NCI-H1048 (cell line): ENCODE data around the gene NTM.
"Not testable (repeated sequence)": the region's sequence is repeated elsewhere in the genome, so short reads cannot be mapped to it uniquely, and the experiment has no call there.

Experiments used
- DNase-seq: peaks from one replicate; lab custom pipeline; 2025; lab: John Stamatoyannopoulos, UW

The NTM gene

DNA sequence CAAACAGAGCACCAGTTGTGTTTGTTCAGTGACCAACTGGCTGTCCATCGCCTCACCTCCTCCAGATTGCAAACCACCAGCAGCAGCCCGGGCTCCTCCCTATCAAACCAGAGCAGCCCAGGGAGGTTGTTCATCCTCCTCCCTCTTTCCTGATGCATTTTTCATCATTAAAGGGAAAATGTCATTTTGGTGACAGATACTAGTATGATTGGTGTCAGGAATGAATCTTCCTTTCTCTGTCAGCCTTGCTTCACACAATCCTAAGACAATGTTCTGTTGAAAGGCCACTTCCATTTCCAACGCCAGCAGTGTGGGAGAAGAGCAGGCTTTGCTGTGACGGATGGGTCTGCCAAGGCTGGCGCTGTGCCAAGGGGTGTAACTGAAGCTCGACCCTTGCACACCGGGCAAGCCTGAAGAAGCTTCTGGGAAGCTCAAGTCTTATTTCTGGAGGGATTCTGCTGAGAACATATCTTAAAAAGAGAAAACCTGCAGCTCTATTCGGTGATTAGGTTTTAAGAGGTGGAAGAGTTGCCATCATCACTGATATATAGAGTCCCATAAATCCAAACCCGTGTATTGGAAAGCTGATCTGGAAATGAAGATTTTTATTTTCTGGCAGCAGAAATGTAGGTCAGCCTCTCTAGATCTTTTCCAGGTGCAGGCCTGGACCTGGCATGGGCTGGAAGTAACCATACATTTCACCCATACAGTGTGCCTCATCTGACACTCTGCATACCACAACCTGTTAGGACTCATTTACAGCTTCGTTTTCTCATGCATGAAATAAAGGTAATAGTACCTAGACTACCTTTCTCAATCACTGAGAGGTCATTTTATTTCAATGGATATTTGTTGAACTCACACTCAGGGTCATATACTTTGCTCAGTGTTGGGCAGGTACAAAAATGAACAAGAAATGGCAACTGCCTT is 524.5 kb downstream of the NTM start:
- DNase-seq, result no peak

DNA sequence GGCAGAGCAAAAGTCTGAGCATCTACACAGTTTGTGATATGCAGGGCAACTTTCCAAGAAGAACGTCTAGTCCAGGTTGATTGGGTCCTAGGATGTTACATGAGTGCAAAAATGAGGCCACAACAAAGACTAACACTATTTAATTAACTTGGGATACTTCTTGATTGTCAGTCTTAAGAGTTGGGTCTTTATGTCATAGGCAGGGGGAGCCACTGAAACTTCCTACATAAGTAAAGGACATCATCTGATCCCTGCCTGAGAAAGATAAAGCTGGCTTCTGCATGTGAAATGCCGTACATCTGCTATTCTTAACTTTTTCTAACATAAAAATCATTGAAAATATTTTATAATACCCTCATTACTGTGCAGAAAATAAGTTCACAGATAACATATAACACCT is 525.5 kb downstream of the NTM start:
- no peak for DNase-seq

DNA sequence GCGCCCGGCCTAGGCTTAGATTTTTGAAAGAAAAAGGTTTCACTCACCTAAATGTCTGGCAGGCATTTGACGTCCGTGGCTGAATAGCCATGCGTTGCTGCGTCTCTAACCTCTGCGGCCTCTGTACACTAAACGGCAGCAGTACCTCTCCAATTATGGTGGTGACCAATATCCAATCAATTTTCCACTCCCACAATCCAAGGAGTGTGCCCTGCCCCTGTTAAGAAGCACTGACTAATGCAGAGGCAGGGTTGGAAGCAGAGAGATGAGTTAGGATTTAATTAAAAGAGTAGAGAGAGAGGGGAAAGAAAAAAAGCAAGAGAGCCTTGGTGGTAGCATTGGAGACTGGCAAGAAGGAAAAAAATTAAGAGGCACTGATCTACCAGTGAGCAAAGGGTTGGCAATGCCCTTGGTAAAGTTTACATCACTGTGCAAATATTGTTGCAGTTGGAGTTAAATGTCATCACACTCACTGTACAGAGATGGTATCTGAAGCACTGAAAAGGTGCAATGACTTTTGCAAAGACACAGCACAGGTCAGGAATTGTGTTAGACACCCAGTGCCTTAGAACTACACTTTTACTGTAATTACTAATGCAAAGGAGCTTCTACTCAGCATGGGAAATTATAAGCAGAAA is 526.7 kb downstream of the NTM start:
- DNase-seq, result no peak

DNA sequence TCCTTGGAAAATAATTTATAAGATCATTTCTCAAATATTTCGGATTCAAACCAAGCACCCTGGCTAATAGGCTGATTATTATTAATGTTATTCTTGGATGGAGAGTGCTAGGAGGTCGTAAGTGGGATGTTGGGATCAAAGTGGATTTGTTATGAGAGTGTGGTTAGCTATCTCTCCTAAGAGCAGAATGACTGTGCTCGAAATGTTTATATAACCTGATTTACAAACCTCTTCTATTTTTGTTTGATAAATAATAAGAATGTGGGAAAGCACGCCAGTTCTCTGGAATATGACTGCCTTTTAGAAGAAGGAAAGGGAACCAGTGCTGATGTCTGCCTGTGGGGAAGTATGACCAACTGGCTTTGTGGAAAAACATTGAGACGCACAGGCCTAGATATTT is 527.5 kb downstream of the NTM start:
- DNase-seq, result no peak

DNA sequence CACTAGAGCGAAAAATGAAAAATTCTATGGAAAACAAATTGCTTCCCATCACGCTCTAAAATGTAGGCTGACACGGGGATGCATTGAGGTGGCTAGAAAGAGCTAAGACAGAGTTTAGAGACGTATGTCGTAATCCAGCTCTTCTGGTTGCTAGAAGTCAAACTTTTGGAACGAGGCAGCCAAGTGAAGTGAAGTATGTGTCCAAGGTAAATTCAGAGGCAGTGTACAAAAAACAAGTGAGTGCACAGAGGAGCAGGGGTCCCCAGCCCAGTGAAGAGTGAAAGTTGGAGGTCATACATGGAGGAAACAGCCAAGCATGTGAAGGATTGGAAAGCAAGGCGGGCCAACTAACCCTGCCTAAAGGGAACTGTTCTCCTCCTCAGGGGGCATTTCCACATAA is 528.5 kb downstream of the NTM start:
- DNase-seq, result no peak

DNA sequence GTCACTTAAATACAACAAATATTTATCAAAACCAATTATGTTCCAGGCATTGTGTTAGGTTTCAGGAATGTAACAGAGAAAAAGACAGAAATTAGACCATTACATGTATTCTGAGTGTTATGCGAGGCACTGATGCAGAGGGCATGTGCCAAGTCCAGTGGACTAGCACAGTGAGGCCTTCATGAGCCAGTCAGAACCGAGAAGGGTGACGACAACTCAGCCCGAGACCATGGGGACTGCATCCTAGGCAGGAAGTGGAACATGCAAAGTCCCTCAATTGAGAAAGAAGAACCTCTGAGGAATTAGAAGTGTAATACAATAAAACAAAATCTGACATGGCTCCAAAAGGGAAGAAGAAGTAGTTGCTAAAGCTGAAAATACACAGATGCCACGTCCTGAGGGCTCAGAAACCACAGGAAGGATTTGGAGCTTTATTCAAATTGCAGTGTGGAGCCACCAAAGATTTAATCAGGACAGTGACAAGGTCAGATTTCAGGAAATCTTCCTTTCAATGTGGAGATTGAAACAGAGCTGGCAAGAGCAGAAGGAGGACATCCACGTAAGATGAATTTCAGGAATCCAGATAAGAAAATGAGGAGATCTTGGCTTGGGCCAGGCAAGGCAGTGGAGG is 529.6 kb downstream of the NTM start:
- no peak for DNase-seq

DNA sequence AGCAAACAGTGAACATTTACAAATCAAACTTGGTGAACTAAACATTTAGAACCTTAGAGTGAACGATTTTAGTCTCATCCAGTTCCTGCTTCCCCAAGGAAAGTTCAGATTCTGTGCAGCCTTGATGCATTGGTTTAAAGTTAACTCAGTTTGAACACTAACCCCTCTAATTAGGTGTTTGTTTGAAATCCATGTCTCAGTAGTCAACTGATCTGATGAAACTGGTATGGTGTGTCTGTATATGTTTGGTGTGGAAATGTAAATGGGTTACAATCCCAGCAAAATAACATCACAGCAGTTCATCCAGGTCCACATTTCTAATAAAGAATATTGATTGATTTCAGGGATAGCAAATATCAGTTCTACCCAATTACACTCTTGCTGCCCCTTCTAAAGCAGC is 532.0 kb downstream of the NTM start:
- no peak for DNase-seq

DNA sequence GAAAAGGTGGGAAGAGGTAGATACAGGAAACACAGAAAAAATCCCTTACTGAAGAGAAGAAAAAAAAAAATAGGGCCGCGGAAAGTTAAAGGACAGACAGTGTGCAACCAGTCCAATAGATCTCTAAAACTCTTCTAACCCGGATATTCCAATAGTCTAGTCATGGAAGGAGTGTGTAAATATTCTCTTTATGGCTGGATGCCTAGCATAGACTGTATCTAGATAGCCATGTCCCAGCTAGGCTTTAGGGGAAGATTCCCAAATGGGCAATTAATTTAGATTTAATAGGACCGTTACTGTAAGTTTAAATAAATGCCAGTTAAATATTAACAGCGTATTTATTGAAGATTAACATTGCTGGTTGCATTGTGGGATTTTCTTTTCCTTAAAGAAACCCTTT is 532.7 kb downstream of the NTM start:
- DNase-seq, result no peak

DNA sequence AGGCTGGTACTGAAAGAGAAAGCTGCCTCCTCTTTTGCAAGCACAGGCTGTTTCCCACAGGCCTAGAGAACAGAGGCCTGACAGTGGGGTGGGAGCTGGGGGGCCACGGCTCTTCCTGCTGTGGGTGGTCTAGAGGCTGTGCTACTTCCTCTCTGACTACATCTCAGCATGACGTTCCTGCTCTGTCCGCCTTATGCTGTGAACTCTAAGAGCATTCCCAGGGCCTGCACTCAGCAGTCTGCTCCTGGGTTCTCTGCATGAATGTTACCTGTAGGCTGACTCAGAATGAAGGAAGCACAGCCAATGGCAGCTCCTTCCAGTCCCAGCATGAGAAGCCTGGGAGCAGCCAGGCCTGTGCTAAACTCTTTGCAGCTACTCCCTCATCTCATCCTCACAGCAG is 534.3 kb downstream of the NTM start:
- DNase-seq, result no peak

DNA sequence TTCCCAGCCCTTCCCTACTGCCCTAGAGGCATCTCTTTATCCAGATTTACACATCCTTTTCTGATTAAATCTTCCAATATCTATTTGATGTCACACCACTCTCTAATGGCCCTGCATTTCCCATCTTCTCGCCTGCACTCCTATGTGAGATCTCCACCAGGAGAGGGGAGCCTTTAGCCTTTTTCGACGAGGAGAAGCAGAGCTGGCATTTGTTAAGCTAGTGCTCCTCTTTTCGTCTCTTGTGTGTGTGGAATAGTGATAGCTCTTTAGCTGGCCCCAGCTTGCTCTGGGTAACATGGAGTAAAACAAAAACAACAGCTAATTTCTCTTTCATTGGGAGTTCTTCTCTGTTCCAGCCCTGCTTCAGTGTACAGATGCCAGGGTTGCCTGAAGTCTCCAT is 536.5 kb downstream of the NTM start:
- no peak for DNase-seq

DNA sequence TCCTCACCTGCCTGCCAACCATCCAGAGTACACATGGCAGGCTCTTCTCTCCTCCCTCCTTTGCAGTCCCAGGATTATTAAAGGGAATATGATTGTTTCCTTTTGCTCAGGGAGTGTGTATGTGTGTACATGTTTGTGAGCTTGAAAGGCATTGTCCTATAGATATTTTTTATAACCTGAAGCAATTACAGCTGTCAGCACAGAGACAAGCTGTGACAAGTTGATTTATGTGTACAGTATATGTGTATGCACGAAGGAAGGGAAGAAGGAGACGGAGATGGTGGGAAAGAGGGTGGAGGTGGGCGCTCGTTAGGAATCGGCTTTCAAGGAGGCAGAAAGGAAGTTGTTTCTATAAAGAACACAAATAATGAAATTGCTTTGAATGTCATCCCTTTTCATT is 537.0 kb downstream of the NTM start:
- DNase-seq, result no peak

DNA sequence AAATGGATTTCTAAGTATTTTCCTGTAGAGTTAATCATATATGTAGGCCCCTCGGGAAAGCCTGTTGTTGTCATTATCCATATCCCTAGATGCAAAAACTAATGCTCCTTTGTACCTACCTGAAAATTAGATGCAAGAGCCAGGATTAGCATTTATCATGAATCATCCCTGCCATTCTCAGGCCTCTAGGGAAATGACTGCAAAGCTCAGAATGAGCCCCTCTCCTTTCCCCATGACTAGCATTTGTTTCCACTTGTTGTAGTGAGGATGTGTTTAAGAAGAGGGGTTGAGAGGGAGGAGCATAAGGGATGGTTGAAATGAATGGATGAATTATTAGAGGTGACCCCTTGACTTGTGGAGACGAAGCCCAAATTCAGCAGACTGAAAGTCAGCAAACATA is 537.9 kb downstream of the NTM start:
- no peak for DNase-seq

DNA sequence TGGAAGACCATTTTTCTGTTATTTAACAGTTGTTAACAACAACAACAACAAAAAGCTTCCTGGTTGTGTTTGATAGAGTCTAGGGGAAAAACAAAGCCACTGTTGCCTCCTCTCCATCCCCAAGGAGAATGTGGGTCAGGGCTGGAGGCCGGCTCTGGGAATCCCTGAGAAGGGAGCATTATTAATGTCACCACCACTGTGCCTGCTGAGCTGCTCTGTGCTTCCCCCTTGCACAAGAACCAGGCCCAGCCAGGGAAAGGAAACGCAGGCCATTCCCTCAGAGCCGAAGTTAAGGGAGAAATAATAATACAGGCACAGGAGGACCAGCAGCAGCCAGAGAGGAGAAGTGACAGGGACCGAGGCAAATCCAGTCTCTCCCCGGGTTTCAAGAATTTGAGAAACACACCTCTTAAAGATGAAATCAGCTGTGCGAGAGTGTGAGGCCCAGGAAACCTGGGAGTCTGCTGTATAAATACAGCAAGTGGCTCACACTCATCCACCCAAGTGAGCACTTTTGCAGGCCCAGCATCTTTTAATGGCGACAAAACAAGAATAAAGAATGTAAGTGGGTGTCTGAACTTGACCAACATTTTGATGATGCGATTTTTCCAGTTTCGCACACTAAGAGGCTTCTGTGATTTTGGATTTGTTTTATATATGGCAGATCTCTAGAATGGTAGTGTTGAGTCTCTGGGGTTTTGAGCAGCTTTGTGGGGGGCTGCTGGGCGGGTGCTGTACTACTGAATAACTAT is 539.2 kb downstream of the NTM start:
- no peak for DNase-seq

DNA sequence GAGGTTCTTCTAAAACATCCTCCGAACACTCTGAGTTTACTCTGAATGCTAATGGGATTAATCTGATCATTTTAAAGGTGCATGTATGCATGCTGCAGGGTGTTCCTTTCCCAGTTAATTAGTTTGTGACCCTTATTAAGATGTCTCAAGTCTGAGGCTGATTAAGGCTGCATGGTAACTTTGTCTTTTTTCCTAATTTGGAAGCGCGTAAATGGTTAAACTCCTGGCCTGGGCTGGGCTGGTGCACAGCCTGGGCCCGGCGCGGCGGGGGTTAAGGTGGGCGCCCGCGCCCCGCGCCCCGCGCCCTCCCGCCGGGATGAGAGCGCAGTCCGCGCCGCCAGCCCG is 539.7 kb downstream of the NTM start:
- no peak for DNase-seq

DNA sequence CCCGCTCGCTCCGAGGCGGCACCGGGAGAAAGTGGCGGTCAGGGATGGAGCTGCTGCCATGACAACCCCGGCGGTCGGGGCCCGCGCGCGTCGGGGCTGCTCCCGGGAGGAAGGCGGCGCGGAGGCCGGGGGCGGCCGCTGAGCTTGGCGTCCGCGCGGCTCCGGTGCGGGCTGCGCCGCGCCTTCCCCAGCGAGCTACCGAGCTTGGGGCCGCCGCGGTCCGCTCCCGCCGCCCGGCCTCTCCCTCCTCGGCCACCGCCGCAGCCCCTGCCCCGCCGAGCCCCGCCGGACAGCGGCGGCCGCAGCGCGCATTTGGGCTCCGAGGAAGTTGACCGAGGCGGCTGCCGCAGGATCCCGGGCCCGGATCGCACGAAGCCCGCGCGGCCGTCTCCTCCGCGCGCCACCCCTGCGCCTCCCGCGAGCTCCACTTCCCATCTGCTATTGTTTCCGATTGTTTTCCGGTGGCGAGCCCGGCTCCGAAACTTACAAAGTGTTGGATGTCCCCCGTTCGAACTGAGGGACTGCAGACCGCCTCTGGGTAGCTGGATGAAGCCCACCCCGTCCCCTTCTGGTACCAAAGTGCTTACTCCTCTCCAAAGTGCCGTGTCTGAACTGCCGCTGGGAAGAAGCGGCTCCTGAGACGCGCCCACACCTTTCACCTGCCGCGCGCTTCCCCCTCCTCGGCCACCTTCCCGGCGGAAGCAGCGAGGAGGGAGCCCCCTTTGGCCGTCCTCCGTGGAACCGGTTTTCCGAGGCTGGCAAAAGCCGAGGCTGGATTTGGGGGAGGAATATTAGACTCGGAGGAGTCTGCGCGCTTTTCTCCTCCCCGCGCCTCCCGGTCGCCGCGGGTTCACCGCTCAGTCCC is 540.3 kb downstream of the NTM start:
- no peak for DNase-seq

DNA sequence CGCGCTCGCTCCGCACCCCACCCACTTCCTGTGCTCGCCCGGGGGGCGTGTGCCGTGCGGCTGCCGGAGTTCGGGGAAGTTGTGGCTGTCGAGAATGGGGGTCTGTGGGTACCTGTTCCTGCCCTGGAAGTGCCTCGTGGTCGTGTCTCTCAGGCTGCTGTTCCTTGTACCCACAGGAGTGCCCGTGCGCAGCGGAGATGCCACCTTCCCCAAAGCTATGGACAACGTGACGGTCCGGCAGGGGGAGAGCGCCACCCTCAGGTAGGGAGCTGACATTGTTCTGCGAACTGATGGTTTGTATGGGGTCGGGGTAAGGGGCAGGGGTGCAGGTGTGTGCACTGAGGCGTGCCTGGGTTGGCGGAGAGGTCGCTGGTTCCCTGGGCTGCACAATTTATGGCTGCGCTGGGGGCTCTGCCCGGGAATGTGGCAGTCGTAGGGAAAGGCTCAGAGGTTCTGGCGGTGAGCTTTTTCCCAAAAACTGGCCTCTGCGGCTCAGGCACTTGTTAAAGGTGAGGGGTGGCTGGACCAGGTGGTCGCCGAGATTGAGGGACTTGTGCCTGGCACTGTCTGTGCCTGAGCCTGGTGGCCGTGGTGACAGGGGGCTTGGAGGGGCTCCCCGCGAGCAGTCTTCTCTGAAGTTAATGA is 541.1 kb downstream of the NTM start:
- DNase-seq, result not testable (repeated sequence)

DNA sequence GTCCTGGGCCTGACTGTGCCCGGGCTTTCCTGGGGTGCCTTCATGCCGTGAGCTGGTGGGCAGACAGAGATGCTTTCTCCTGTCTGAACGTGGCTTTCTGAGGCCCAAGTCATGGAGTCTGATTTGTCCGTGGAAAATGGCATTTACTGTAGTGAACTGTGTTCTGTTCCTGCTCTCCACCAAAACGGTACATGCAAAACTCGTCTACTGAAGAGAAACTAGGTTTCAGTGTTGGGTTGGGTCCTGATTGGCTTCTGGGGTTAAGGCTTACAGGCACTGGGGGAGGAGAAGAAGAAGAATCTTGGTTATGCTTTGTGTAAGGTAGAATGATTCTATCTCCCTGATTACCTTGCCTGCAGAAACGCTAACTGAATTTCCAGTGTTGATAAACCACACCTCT is 541.7 kb downstream of the NTM start:
- no peak for DNase-seq

DNA sequence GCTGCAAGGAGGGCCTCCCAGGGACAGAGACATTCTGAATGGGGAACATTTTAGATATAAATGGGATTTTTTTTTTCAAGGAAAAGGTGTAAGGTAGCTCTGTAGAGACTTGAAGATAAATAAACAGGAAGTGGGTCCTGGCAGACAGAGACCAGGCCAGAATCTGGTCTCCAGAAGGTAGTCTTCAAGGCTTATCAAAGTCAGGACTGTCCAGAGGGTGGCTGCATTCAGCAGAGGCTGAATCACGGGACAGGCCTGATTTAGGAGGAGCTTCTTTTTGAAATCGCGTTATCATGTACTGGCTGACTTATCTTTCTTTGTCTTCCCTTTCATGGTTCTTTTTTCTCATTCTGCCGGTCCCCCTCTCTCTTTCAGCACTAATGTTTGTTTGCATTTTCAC is 542.9 kb downstream of the NTM start:
- DNase-seq, result no peak

DNA sequence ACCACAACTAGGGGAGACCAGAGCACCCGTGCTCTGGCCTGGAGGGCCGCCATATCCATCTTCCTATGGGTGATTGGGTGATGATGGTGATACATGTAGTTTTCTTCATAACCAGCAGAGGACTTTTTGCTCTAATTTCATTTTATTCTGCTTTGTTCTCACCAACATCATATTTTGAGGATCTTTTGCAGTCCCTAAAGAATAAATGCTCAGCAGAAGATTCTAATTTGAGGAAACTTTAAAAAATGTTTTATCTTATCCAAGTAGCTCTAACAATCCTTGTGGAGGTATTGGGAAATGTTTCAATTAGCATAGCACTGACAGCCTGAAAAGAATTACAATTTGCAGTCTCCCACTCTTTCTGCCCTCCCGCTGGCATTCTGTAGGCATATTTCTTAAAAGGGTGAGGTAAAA is 544.0 kb downstream of the NTM start:
- DNase-seq, result no peak

DNA sequence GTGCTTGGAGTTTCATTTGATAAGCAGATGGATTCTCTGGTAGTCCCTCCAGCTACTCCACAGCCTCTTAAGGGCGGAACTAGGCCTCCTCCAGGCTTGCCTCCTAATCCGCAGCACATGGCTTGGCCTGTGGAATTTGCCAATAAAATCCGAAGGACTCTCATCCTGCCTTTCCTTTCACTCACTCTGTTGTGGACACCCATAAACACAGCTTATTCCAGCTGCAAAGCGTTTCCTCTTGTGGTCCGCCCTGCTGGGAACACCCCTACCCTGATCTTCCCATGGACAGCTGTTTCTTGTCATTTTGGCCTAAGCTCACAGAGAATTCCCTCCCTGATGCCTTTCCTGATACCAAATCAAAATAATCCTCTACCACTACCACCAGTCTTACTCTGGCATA is 546.2 kb downstream of the NTM start:
- no peak for DNase-seq
